ENCODE measurements around the gene NUP188.
A peak's percentile ranks its signal among the peaks of the same experiment; 100 is the strongest.
"Not testable (repeated sequence)": the region's sequence is repeated elsewhere in the genome, so short reads cannot be mapped to it uniquely, and the experiment has no call there.

The NUP188 gene

DNA sequence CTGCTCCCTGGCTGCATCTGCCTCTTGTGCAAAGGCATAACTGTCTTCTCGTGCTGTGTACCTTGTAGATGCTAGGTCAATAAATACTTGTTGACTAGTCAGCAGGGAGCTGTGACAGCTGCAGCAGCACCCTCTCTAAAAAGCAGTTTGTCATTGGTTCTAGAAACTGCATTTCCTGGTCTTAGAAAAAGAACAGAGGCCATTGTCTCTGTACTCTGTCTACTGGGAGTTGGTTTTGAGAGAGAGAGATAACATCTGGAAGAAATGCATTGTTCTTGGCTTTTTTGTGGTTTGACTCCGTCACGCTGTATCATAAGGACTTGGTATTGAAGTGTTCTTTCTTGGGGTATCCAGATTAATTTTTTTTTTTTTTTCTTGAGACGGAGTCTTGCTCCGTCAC is 48.3 kb downstream of the NUP188 start:
- DNase-seq: peak in 4 of 42 donors; percentile 14 to 51 (median 36)
- intact Hi-C loops (cut with DNase I): no loop called here

DNA sequence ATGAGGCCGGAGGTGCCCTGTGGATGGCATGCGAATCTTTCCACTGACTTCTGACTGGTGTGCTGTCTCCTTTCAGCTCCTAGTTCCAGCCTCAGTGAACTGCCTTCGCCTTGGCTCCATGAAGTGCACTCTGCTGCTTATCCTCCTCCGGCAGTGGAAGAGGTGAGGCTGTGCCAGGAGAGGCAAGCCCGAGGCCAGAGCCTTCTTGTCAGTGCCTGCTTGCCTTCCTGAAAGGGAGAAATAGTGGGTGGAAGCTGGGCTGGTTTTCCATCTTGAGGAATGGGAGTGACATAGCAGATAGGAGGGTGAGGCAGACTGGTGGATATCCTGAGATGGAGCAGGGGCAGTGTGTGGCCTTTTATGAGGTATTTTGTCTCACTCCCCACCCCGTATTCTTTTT is 51.0 kb downstream of the NUP188 start:
- DNase-seq: peak in 1 of 42 donors; percentile 20
- intact Hi-C loops (cut with DNase I): no loop called here

DNA sequence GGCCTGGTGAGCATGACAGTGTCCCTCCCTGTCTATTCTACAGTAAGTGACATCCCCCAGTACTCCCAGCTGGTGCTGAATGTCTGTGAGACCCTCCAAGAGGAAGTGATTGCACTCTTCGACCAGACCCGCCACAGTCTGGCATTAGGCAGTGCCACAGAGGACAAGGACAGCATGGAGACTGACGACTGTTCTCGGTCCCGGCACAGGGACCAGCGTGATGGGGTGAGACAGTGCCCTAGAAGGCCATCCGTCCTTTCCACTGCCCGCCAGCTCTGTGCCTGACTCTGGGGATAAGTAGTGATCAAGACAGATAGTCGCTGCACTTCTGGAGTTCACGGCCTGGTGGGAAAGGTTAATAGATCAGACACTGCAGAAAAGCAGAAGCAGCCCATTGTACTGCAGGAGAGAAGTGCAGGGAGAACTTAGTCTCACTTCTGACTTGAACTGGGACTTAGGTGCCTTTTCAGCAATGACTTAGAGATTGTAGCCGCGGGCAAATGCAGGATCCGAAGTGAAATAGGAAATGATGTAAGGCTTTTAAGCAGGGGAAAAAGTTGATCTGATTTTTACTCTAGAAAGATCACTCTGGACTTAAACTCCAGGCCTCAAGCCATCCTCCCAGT is 52.2 kb downstream of the NUP188 start:
- intact Hi-C loops (cut with DNase I): no loop called here
- DNase-seq: peak in 1 of 42 donors; percentile 25

DNA sequence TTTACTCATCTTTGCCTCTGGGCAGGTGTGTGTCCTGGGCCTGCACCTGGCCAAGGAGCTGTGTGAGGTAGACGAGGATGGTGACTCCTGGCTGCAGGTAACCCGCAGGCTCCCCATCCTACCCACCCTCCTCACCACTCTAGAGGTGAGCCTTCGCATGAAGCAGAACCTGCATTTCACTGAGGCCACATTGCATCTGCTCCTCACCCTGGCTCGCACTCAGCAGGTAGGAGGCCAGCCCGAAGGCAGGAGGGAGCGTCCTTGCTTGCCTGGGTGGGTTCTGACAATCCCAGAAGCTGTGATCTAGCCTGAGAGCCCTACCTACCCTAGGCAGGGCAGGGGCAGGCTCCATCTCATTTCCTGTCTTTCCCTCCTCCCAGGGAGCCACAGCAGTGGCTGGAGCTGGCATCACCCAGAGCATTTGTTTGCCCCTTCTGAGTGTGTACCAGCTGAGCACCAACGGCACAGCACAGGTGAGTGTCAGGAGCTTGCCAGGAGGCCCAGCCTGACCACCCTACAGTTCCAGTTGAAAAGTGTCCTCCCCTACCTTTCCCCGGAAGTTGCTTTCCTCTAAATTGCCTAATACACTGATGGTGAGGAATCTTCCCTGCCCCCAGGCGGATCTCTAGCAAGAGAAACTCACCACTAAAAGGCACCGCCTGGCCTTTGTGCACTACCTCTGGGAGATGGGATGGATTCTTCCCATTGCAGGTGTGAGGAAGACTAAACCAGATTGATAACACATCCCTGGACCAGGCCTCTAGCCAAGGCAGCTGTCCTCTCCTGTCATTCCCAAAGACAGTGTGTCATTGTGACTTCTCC is 54.2 kb downstream of the NUP188 start:
- DNase-seq: peak in 1 of 42 donors; percentile 18
- intact Hi-C loops (cut with DNase I): no loop called here

DNA sequence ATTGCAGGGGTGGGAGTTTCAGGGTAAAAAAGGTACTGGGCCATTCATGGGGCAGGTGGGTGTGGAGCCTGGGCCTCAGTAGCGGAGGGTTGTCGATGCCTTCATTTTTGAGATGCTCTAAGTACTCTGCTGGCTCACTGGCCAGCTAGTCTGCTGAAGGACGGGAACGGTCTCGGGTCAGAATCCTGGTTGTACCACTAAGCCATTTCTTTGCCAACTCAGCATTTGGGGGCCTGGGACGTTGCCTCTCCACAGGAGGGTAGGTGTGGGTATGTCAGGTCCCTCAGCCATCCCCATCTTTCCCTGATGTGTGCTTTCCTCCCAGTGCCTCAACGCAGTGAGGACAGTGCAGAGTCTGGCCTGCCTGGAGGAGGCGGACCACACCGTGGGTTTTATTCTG is 55.5 kb downstream of the NUP188 start:
- DNase-seq: peak in 2 of 42 donors; percentile 16 to 19
- intact Hi-C loops (cut with DNase I): no loop called here

DNA sequence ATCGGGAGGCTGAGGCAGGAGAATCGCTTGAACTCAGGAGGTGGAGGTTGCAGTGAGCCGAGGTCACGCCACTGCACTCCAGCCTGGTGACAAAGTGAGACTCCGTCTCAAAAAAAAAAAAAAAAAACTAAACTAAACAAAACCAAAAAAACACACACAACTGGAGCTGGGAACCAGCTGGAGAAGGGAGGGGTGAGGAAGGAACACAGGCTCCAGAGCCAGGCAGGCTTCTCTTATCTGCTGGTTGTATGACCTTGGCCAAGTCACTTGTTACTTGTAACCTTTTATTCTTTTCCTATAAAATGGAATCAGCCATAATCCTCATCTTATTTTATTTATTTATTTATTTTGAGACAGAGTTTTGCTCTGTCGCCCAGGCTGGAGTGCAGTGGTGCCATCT is 56.7 kb downstream of the NUP188 start:
- DNase-seq; intact Hi-C loops (cut with DNase I): not testable (repeated sequence)

DNA sequence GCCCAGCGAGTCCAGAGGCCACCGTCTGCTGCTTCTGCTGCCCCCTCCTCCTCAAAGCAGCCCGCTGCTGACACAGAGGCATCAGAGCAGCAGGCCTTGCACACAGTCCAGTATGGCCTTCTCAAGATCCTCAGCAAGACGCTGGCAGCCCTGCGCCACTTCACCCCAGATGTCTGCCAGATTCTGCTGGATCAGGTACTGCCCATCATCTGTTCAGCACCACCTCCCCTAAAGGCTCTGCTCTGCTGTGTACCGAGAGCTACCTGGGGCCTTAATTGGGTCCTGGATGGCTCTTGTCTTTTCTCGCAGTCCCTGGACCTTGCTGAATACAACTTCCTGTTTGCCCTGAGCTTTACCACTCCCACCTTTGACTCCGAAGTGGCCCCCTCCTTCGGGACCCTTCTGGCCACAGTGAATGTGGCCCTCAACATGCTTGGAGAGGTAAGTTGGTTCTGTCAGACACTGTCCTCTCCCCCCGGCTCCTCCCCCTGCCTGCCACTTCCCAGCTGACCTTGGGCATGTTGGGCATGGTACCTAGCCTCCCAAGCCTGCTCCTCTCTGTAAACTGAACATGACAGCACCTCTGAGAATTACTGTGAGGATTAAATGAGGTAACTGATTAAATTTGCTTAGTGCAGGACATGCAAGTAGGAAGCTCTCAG is 58.0 kb downstream of the NUP188 start:
- DNase-seq: no peak
- intact Hi-C loops (cut with DNase I): no loop called here

DNA sequence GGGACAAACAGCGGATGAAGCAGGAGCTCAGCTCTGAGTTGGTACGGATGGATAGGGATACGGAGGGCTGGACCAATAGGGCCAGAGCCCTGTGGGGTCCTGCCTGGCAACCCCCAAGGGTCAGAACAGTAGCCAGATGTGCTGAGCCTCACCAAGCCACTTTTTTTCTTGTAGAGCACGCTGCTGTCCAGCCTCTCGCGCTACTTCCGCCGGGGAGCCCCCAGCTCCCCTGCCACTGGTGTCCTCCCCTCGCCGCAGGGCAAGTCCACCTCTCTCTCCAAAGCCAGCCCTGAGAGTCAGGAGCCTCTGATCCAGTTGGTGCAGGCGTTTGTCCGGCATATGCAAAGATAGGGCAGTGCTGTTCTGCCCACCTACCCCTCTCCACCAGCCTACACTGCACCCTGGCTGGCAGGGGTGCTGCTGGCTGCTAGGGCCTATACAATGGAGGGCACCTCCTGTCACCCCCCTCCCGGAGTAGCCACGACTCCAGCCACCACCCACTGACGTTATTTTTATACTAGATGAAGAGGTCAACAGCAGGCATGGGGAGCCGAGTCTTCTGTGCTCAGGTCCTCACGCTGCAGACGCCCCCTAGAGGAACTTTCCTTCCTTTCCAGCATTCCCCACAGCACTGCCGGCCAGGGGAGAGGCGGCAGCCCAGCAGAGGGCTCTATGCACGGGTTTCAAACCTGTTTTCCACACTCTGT is 59.0 kb downstream of the NUP188 start:
- intact Hi-C loops (cut with DNase I): no loop called here
- peak; percentile 62 to 94 (median 82) for DNase-seq

DNA sequence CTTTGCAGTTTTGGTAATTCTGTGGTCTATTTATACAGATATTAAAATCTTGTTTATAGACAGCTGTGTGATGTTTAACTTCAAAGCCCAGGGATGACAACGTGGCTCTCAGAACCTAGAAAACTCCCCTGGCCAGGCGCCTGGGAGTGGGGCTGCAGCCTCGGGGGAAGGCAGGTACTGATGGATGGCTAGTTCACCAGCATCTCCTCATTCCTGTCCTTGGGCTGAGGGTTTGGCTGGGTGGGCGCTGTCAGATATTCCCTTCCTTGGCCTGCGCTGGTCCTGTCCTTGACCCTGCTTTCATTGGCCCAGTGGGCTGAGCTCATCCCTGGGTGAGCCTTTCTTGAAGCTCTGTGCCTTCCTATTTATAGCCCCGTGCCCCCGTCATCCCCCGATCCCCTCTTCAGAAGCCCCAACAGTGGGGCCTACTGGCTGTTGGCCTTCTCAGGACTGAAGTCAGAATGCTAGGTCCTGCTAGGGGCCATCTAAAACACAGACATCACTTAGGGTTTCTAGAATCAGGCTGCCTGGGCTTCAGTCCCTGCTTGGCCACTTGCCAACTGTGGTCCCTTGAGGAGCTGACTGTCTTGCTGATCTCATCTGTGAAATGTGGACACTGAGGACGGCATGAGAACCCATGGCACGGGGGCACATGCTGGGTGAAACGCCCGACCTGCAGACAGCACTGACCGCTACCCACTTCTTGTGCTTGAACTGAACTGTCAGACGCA is 59.7 kb downstream of the NUP188 start:
- peak in 2 of 42 donors; percentile 26 to 28 for DNase-seq

DNA sequence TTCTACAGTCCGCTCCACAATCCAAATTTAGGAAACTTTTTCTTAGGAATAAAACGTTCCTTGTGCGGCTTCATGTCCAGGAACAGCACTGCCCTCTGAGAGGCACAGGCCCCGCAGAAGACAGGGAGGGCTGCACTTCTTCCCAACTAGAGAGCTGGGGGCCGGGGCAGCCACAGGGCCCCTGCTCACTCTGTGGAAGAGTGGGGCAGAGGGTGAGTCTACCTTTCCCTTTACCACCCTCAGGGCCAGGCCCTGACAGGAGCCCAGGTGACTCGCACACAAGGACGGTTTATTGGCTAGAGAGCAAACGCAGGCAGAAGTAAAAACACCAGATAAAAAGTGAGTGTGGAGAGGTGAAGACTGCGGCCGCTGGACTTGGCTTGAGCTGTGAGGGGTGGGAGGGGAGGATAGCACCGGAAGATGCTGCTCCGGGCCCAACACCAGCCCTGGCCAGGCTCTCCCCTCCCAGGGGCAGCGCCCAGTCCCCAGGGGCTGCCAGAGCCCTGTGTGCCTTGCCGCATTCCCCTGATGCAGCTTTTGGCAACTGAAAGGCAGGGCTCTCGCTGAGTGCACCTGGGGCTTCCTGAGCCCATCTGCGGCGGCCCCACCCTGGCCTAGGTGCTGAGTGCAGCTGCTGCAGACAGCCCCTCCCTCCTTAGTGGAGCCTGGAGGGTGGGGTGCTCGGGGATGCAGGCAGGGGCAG is 60.4 kb downstream of the NUP188 start:
- no peak for DNase-seq
- intact Hi-C loops (cut with DNase I): no loop called here

More for the DNA sequence above, 59.7 kb downstream of the NUP188 start:
- intact Hi-C loops (cut with DNase I): no loop called here

DNA sequence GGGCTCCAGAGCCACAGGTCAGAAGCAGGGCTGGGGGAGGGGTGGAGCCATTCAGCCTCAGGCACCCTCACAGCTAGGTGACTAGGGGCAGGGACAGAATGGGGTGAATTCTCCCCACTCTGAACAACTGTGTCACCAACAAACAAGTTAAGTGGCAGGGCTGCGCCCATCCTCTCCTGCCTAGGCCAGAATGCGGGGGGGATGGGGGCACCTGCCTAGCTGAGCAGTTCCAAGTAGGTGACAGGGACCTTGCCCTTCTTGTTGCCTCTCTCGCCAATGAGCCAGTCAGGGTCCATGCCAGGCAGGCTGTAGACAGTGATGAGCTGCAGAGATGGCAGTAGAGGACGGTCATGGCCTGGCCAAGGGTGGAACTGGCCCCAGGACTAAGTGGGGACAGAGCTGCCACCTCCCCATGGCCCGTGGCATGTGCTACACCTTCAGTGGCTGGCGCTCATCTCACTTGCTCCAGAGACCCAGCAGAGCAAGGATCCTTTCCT is 61.0 kb downstream of the NUP188 start:
- no peak for DNase-seq
- intact Hi-C loops (cut with DNase I): no loop called here

DNA sequence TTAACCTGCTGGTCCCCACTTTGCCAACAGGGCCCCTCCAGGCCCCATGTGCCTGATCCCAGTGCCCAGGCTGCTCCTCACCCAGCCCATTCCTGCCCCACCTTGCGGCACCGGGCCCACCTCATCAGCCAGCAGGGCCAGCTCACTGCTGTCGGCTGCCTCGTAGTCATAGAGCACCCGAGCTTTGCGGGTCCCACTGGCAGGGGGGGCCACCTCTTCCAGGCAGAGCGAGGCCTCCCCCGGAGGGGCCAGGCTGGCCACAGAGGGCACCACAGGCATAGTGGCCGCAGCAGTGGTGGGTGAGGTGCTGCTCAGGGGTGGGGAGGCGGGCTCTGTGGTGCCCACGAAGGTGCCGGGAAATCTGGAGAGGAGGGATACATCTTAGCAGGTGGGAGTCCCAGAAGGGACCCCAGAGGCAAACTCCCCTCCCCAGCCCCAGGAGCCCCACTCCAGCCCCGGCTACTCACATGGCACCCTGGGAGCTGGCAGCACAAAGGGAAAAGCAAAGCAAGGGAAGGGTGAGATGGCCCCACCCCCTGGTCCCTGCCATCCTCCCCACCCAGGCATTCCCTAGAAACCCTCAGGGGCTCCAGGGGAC is 61.6 kb downstream of the NUP188 start:
- intact Hi-C loops (cut with DNase I): no loop called here
- DNase-seq: no peak

DNA sequence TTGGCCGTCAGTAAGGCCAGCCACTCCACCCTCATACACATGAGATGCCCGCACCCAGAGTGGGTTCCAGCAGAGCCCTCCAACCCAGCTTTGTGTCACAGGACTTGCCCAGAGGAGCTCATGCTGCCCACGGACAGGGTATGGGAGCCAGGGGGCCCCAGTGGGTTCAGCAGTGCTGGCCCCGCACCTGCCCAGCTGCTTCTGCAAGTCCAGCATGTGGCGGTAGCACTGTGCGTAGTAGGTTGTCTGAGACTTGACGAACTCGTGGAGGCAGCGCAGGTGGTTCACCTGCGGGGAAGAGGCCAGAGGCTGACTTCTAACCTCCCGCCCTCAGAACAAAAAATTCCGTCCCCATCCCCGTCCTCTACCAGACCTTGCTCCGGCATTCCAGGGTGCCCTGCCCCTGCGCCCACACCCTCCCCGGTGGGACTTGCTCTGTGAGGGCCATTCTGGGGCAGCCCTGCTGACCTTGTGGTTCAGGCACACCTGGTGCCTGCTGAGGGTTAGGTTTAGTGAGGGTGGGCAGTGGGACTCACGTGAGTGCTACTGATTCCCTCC is 62.2 kb downstream of the NUP188 start:
- intact Hi-C loops (cut with DNase I): no loop called here
- no peak for DNase-seq

DNA sequence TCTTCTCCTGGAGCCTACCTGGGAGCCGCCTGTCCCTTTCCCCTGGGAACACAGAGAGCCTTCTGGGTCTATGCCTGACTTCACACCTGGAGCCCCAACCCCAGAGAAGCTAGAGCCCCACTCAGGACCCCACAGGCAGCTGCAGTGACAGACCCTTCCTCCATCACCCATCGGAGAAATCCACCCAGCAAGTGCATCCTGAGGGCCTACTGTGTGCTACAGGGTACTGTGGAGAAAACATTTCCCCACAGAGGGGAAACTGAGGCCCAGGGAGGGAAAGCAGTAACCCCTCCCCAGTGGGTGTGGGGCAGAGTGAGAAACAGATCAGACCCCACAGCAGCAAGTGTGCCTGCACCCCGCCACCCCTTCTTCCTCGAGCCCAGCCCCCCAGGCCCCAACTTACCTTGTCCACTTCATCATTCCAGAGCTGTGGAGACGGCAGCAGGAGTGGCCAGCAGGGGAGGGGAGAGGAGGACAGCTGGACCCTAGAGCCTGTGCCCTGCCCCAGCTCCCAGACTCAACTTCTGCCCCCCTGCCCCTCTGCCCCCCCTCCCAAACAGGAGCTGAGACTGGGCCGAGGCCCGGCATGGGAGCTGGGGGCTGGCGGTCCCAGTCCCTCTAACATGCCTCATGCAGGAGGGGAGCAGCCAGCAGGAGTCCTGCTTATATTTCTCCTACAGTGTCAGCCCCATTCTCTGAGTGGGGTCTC is 62.9 kb downstream of the NUP188 start:
- DNase-seq: no peak
- intact Hi-C loops (cut with DNase I): no loop called here

DNA sequence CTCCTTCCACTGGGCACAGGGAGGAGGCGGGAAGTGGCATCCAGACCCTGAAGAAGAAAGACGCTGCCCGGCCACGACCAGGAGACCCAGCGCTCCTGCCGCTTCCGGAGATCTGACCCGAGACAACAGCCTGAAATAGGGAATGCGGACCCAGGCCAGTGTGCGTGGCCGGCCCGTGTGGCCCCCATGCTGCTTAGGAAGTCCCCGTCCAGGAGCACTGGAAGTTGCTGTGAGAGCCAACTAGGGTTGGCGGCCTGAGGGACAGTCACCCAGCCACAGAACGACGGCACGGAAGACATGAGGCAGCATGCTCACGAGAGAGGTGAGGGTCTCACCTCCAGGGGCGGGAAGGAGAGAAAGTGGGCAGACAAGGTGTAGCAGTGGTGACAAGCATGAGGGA is 63.7 kb downstream of the NUP188 start:
- no peak for DNase-seq
- intact Hi-C loops (cut with DNase I): no loop called here

DNA sequence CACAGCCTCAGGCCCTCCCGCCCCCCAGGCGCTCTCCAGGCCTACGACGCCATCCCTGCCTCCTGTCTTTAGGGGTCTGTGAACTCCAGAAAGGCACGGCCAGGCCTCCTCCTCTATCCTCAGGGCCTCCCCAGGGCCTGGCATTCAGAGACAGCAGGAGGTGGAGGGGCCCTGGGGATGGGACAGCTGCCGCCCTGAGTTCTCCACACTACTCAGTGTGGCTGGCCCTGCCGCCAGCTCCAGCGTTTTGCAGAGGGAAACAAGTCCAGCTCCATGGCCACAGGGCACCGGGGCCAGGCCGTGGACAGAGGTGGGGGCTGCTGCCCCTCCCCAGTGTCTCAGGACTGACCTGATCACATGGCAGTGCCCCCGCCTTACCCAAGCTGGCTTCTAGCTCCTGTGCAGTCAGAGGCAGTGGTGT is 64.3 kb downstream of the NUP188 start:
- no peak for DNase-seq
- intact Hi-C loops (cut with DNase I): no loop called here

DNA sequence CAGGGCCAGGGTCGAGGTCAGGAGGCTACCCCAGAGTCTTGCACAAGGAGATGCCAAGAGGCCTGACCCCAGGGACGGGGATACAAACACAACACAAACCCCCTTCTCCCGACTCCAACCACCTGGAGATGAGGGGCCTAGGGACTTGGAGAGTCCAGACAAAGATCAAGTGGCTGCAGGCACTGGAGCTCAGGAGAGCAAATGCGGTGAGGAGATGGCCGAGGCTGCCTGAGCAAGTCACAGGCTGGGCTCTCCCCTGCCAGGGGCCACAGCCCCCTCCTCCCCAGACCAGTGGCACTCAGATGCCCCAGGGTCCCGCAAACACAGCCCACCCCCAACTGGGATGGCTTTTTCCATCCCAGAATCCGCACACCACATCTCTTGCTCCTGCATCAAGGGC is 64.8 kb downstream of the NUP188 start:
- intact Hi-C loops (cut with DNase I): no loop called here
- DNase-seq: no peak

Measured in head of caudate nucleus (tissue), 42 donors.